Large intestine (tissue), 3 donors: ENCODE measurements around the gene IL17RE. TPM values are rescaled to one million over a fixed set of nuclear protein-coding genes. Genes with fewer than 3 reads are reported as not detected.

Experiments
- DNase-seq, 2 donors: peaks; one replicate each; pipeline versions ENCODE4 v3.0.0 to v3.0.0-alpha.2; 2013
- H3K27ac ChIP-seq: one replicate; pipeline ENCODE4 v1.5.1; 2013; ENCODE audit warnings: low read length
- H3K27me3 ChIP-seq: 2 replicates; pipeline ENCODE4 v1.6.1; 2013; ENCODE audit warnings: low read length; ENCODE audit not compliant: control insufficient read depth, insufficient read depth
- H3K36me3 ChIP-seq: 2 replicates; pipeline ENCODE4 v1.6.1; 2013; ENCODE audit warnings: low read length; ENCODE audit not compliant: control insufficient read depth, insufficient read depth
- H3K4me1 ChIP-seq: one replicate; pipeline ENCODE4 v1.6.1; 2013; ENCODE audit warnings: low read length; ENCODE audit not compliant: control insufficient read depth, insufficient read depth
- H3K4me3 ChIP-seq: one replicate; pipeline ENCODE4 v1.5.1; 2013; ENCODE audit warnings: low read length
- H3K9me3 ChIP-seq: one replicate; pipeline ENCODE4 v1.6.1; 2013; ENCODE audit warnings: mild to moderate bottlenecking, low read depth, low read length, moderate library complexity; ENCODE audit not compliant: control insufficient read depth
- WGBS: methylation state at CpG from one replicate; pipeline ENCODE4 v1.1.5; 2013; ENCODE audit warnings: low lambda C conversion rate; ENCODE audit not compliant: insufficient coverage; 5-methylcytosine and 5-hydroxymethylcytosine counted together
- polyA plus RNA-seq: library from polyadenylated mRNA; unstranded; fragments of 120-200 nt; gene quantifications from one replicate; pipeline ENCODE4 v1.2.1, GENCODE V29; 2013

Gene IL17RE
- polyA plus RNA-seq, 1 donor, result 60.9 TPM

- no CpG with 5 or more reads among the region's 11 CpGs for WGBS
- Histone ChIP-seq H3K4me3 (no peak overlapping the region), H3K4me1 (peaks cover 5% of the 10 kb centered on the region), H3K27me3 (no peaks in the 10 kb centered on the region), H3K9me3 (peaks cover 6% of the 10 kb centered on the region), H3K36me3 (peaks cover 30% of the 10 kb centered on the region), H3K27ac (no peak overlapping the region)
- DNase-seq, result no peak
Observed at GRCh38 chr3:9944271-9944670, 41.6 kb downstream of the IL17RE start.

GRCh38 chr3:9945358-9945757, 42.7 kb downstream of the IL17RE start:
- 100% methylated on average over 1 of the region's 10 CpGs for WGBS
- Histone ChIP-seq H3K9me3 (peaks cover 6% of the 10 kb centered on the region), H3K27ac (no peak overlapping the region), H3K4me3 (no peak overlapping the region), H3K4me1 (peaks cover 5% of the 10 kb centered on the region), H3K27me3 (no peaks in the 10 kb centered on the region), H3K36me3 (peaks cover 30% of the 10 kb centered on the region)
- no peak for DNase-seq

- peaks cover under 1% of the 10 kb centered on the region for H3K27me3 ChIP-seq
- H3K4me1 ChIP-seq, result peaks cover 5% of the 10 kb centered on the region
- no CpG with 5 or more reads among the region's 90 CpGs for WGBS
- H3K36me3 ChIP-seq, result peaks cover 23% of the 10 kb centered on the region
- peaks cover 6% of the 10 kb centered on the region for H3K9me3 ChIP-seq
- peak overlapping the region; percentile 69 for H3K27ac ChIP-seq
- peak; percentile 91 to 93 for DNase-seq
- H3K4me3 ChIP-seq, result peak overlapping the region; percentile 83
Observed at GRCh38 chr3:9946112-9947024, 43.7 kb downstream of the IL17RE start.

- peaks cover 22% of the 10 kb centered on the region for H3K36me3 ChIP-seq
- peak overlapping the region; percentile 63 for H3K4me3 ChIP-seq
- peak; percentile 74 to 76 for DNase-seq
- WGBS, result no CpG with 5 or more reads among the region's 86 CpGs
- H3K27ac ChIP-seq, result peak overlapping the region; percentile 63
- H3K4me1 ChIP-seq, result peaks cover 5% of the 10 kb centered on the region
- peaks cover 5% of the 10 kb centered on the region for H3K27me3 ChIP-seq
- peaks cover 6% of the 10 kb centered on the region for H3K9me3 ChIP-seq
Observed at GRCh38 chr3:9947025-9947995, 44.7 kb downstream of the IL17RE start.

GRCh38 chr3:9948586-9948985, 45.9 kb downstream of the IL17RE start:
- H3K27ac ChIP-seq, result no peak overlapping the region
- H3K4me3 ChIP-seq, result no peak overlapping the region
- no CpG with 5 or more reads among the region's 3 CpGs for WGBS
- H3K4me1 ChIP-seq, result peaks cover 5% of the 10 kb centered on the region
- peaks cover 14% of the 10 kb centered on the region for H3K36me3 ChIP-seq
- peaks cover 6% of the 10 kb centered on the region for H3K9me3 ChIP-seq
- DNase-seq, result no peak
- H3K27me3 ChIP-seq, result peaks cover 5% of the 10 kb centered on the region

GRCh38 chr3:9949115-9949514, 46.5 kb downstream of the IL17RE start:
- peaks cover 5% of the 10 kb centered on the region for H3K27me3 ChIP-seq
- peaks cover 5% of the 10 kb centered on the region for H3K4me1 ChIP-seq
- peaks cover 6% of the 10 kb centered on the region for H3K9me3 ChIP-seq
- DNase-seq, result no peak
- H3K27ac ChIP-seq, result no peak overlapping the region
- peaks cover 11% of the 10 kb centered on the region for H3K36me3 ChIP-seq
- no CpG with 5 or more reads among the region's 7 CpGs for WGBS
- no peak overlapping the region for H3K4me3 ChIP-seq

- Histone ChIP-seq H3K27ac (no peak overlapping the region), H3K36me3 (peaks cover 6% of the 10 kb centered on the region), H3K9me3 (peaks cover 6% of the 10 kb centered on the region), H3K27me3 (peaks cover 5% of the 10 kb centered on the region), H3K4me1 (peaks cover 5% of the 10 kb centered on the region), H3K4me3 (no peak overlapping the region)
- DNase-seq, result no peak
- whole genome bisulfite sequencing, result no CpG with 5 or more reads among the region's 9 CpGs
Observed at GRCh38 chr3:9949626-9950025, 47.0 kb downstream of the IL17RE start.

- Histone ChIP-seq H3K4me3 (no peak overlapping the region), H3K4me1 (peaks cover 1% of the 10 kb centered on the region), H3K27me3 (peaks cover 5% of the 10 kb centered on the region), H3K27ac (no peak overlapping the region), H3K36me3 (peaks cover 6% of the 10 kb centered on the region), H3K9me3 (peaks cover 6% of the 10 kb centered on the region)
- no peak for DNase-seq
- WGBS, result no CpG with 5 or more reads among the region's 7 CpGs
Observed at GRCh38 chr3:9951126-9951525, 48.5 kb downstream of the IL17RE start.

- Histone ChIP-seq H3K27me3 (peaks cover 5% of the 10 kb centered on the region), H3K9me3 (peaks cover 6% of the 10 kb centered on the region), H3K4me1 (no peaks in the 10 kb centered on the region), H3K36me3 (peaks cover 6% of the 10 kb centered on the region), H3K4me3 (peak overlapping the region; percentile 33), H3K27ac (no peak overlapping the region)
- DNase-seq, result no peak
- no CpG with 5 or more reads among the region's 10 CpGs for WGBS
Observed at GRCh38 chr3:9951598-9951961, 48.9 kb downstream of the IL17RE start.
